Endothelial cell (in vitro differentiated cells): Measurements from ENCODE around the gene TLL2. TPM values are rescaled to one million over a fixed set of nuclear protein-coding genes. Genes with fewer than 3 reads are reported as not detected.

Experiments used
- DNase-seq: peaks from one replicate; pipeline ENCODE4 v3.0.0; 2021; ENCODE audit warnings: low spot score
- H3K27ac Mint-ChIP-seq: one replicate; pipeline ENCODE4 v1.8.0; 2021; ENCODE audit warnings: mixed read lengths, inconsistent platforms; ENCODE audit not compliant: unreplicated experiment
- H3K27me3 Mint-ChIP-seq: one replicate; pipeline ENCODE4 v1.8.0; 2021; ENCODE audit warnings: mild to moderate bottlenecking, moderate library complexity, mixed read lengths, inconsistent platforms; ENCODE audit not compliant: unreplicated experiment
- H3K36me3 Mint-ChIP-seq: one replicate; pipeline ENCODE4 v1.8.0; 2021; ENCODE audit warnings: mild to moderate bottlenecking, low read depth, mixed read lengths, inconsistent platforms; ENCODE audit not compliant: unreplicated experiment
- H3K4me1 Mint-ChIP-seq: one replicate; pipeline ENCODE4 v1.8.0; 2021; ENCODE audit warnings: mild to moderate bottlenecking, mixed read lengths, inconsistent platforms; ENCODE audit not compliant: unreplicated experiment
- H3K4me3 Mint-ChIP-seq: one replicate; pipeline ENCODE4 v1.8.0; 2021; ENCODE audit warnings: mild to moderate bottlenecking, mixed read lengths, inconsistent platforms; ENCODE audit not compliant: unreplicated experiment
- H3K9me3 Mint-ChIP-seq: one replicate; pipeline ENCODE4 v1.8.0; 2021; ENCODE audit warnings: mixed read lengths, inconsistent platforms; ENCODE audit not compliant: unreplicated experiment
- CTCF ChIP-seq: fragments of 200-600 bp; sonication (generic); IDR thresholded peaks from one replicate; pipeline ENCODE4 v1.5.0; 2021; ENCODE audit warnings: antibody characterized with exemption; ENCODE audit not compliant: unreplicated experiment
- total RNA-seq: library from RNA; stranded (reverse); fragmentation: NEBNext Ultra II Directional; extraction: Animal tissue kit (Norgen Biotek cat#: 25700); gene quantifications from one replicate; pipeline ENCODE4 v1.2.1, GENCODE V29; 2021; ENCODE audit not compliant: unreplicated experiment

Gene TLL2
- total RNA-seq, 1 donor from 2014 or later = 0.41 TPM

- Mint-ChIP-seq H3K9me3 (no peaks in the 10 kb centered on the region), H3K27me3 (no peaks in the 10 kb centered on the region), H3K36me3 (no peaks in the 10 kb centered on the region), H3K27ac (no peak overlapping the region), H3K4me1 (no peaks in the 10 kb centered on the region), H3K4me3 (no peak overlapping the region)
- DNase-seq = no peak
- no peak for TF ChIP-seq CTCF
These were observed 146.3 kb downstream of the TLL2 start for GRCh38 chr10:96367470-96367869.

DNA sequence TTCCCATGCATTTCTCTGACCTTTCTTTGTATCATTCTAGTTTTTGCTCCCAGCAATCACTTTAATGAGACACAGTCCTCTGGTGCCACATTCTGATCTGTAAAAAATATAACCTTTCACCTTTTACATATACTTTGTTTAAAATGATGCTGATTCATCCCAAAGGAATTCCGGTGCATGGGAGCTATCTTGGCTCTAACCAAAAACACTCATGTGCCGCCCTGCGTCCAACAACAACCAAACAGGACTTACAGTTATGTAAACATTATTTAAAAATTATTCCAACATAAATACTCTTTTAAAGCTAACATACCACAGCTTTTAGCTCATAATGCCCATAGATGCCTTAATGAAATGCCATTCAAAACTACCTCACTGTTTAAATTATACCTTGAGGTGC is 147.2 kb downstream of the TLL2 start:
- Mint-ChIP-seq H3K4me3 (no peak overlapping the region), H3K27me3 (no peaks in the 10 kb centered on the region), H3K27ac (no peak overlapping the region), H3K4me1 (no peaks in the 10 kb centered on the region), H3K9me3 (no peaks in the 10 kb centered on the region), H3K36me3 (no peaks in the 10 kb centered on the region)
- no peak for TF ChIP-seq CTCF
- DNase-seq = no peak

GRCh38 chr10:96365571-96365970 is 148.2 kb downstream of the TLL2 start:
- Mint-ChIP-seq H3K27ac (no peak overlapping the region), H3K36me3 (no peaks in the 10 kb centered on the region), H3K27me3 (no peaks in the 10 kb centered on the region), H3K4me1 (no peaks in the 10 kb centered on the region), H3K9me3 (no peaks in the 10 kb centered on the region), H3K4me3 (no peak overlapping the region)
- TF ChIP-seq CTCF = no peak
- no peak for DNase-seq

DNA sequence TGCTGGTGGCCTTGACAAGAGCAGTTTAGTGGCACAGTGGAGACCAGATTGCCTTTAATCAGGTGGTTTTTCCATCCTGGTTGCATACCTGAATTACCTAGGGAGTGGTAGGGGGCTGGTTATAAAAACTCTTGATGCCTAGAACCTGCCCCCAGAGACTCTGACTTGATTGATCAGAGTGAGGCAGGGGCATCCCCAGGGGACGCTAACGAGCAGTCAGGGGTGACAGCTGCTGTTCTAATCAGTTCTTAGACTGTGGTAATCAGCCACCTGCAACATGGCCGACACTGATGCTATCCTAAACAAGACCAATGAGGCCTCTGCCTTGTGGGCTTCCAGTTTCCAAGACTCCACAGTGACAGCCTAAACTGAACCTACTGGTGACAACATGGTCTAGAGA is 153.0 kb downstream of the TLL2 start:
- Mint-ChIP-seq H3K4me3 (no peak overlapping the region), H3K27me3 (peaks cover 4% of the 10 kb centered on the region), H3K27ac (no peak overlapping the region), H3K4me1 (no peaks in the 10 kb centered on the region), H3K9me3 (no peaks in the 10 kb centered on the region), H3K36me3 (no peaks in the 10 kb centered on the region)
- no peak for TF ChIP-seq CTCF
- no peak for DNase-seq

DNA sequence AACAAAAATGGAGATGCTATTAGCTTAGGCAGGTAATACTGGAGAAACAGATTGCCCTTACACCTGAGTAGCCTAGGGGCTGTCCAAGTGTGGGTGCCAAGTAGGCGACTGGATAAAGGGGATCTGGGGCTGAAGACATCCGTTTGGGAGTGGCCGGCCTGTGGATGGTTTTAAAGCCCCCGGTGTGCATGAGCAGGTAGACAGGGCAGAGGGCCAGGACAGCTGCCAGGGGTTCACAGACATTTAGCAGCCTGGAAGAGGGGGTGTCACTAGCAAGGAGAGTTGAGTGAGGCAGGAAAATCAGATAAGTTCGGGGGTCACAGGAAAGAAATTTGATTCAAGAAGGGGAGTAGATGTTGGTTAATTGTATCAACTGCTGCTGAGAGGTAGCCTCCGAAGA is 153.4 kb downstream of the TLL2 start:
- Mint-ChIP-seq H3K4me1 (no peaks in the 10 kb centered on the region), H3K27me3 (peaks cover 4% of the 10 kb centered on the region), H3K27ac (no peak overlapping the region), H3K36me3 (no peaks in the 10 kb centered on the region), H3K4me3 (no peak overlapping the region), H3K9me3 (no peaks in the 10 kb centered on the region)
- TF ChIP-seq CTCF = no peak
- DNase-seq = no peak
